22Rv1 (cell line): ENCODE measurements around the gene SIRT7.

ENCODE experiments used
- ZFX ChIP-seq: fragments of 450-650 bp; IDR thresholded peaks from 2 replicates; pipeline ENCODE4 v1.6.1; 2017; ENCODE audit warnings: antibody characterized with exemption, borderline replicate concordance
- TF ChIP-seq, protein P1 (sequence below): fragments of 450-650 bp; IDR thresholded peaks from 2 replicates; pipeline ENCODE4 v1.5.1; 2017; ENCODE audit warnings: mild to moderate bottlenecking

- TF ChIP-seq, protein P1, sequence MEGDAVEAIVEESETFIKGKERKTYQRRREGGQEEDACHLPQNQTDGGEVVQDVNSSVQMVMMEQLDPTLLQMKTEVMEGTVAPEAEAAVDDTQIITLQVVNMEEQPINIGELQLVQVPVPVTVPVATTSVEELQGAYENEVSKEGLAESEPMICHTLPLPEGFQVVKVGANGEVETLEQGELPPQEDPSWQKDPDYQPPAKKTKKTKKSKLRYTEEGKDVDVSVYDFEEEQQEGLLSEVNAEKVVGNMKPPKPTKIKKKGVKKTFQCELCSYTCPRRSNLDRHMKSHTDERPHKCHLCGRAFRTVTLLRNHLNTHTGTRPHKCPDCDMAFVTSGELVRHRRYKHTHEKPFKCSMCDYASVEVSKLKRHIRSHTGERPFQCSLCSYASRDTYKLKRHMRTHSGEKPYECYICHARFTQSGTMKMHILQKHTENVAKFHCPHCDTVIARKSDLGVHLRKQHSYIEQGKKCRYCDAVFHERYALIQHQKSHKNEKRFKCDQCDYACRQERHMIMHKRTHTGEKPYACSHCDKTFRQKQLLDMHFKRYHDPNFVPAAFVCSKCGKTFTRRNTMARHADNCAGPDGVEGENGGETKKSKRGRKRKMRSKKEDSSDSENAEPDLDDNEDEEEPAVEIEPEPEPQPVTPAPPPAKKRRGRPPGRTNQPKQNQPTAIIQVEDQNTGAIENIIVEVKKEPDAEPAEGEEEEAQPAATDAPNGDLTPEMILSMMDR: no peak
- no peak for TF ChIP-seq ZFX
Observed at GRCh38 chr17:81955058-81955681, 37.2 kb upstream of the SIRT7 start.
